HEK293 (cell line): ENCODE data around the gene IL1B.

Experiments
- ATF2 ChIP-seq: fragments of 450-650 bp; formaldehyde crosslinking; IDR thresholded peaks from 2 replicates; pipeline ENCODE4 v1.5.1; 2016; ENCODE audit warnings: missing biosample characterization, missing genetic modification characterization, low read depth
- KLF1 ChIP-seq: fragments of 450-650 bp; formaldehyde crosslinking; IDR thresholded peaks from 2 replicates; pipeline ENCODE4 v1.5.1; 2016; ENCODE audit warnings: missing biosample characterization, missing genetic modification characterization
- KLF7 ChIP-seq: fragments of 450-650 bp; formaldehyde crosslinking; IDR thresholded peaks from 2 replicates; pipeline ENCODE4 v1.5.1; 2016; ENCODE audit warnings: missing biosample characterization, missing genetic modification characterization, borderline replicate concordance
- KLF8 ChIP-seq: fragments of 450-650 bp; formaldehyde crosslinking; IDR thresholded peaks from 2 replicates; pipeline ENCODE4 v1.5.1; 2016; ENCODE audit warnings: missing biosample characterization, missing genetic modification characterization
- PBX3 ChIP-seq: sonication (generic); formaldehyde crosslinking; IDR thresholded peaks from 2 replicates; pipeline ENCODE4 v1.8.1; 2022; ENCODE audit warnings: mild to moderate bottlenecking, moderate library complexity, missing genetic modification reagents
- SP7 ChIP-seq: fragments of 450-650 bp; formaldehyde crosslinking; IDR thresholded peaks from 2 replicates; pipeline ENCODE4 v1.5.1; 2016; ENCODE audit warnings: missing biosample characterization, missing genetic modification characterization
- TRIM28 ChIP-seq: IDR thresholded peaks from 2 replicates; pipeline ENCODE4 v1.6.1; 2011; ENCODE audit warnings: low read length, control low read depth, borderline replicate concordance
- YY2 ChIP-seq: fragments of 450-650 bp; formaldehyde crosslinking; IDR thresholded peaks from 2 replicates; pipeline ENCODE4 v1.5.1; 2016; ENCODE audit warnings: missing biosample characterization, missing genetic modification characterization
- ZBTB10 ChIP-seq: fragments of 450-650 bp; formaldehyde crosslinking; IDR thresholded peaks from 2 replicates; pipeline ENCODE4 v1.5.1; 2016; ENCODE audit warnings: missing biosample characterization, missing genetic modification characterization
- ZBTB20 ChIP-seq: fragments of 450-650 bp; formaldehyde crosslinking; IDR thresholded peaks from 2 replicates; pipeline ENCODE4 v1.5.1; 2016; ENCODE audit warnings: missing biosample characterization, missing genetic modification characterization
- ZFP3 ChIP-seq: fragments of 450-650 bp; formaldehyde crosslinking; IDR thresholded peaks from 2 replicates; pipeline ENCODE4 v1.5.1; 2016; ENCODE audit warnings: low read depth, missing biosample characterization, missing genetic modification characterization
- ZNF18 ChIP-seq: fragments of 450-650 bp; formaldehyde crosslinking; IDR thresholded peaks from 2 replicates; pipeline ENCODE4 v1.5.1; 2016; ENCODE audit warnings: missing biosample characterization, missing genetic modification characterization
- ZNF19 ChIP-seq: fragments of 450-650 bp; formaldehyde crosslinking; IDR thresholded peaks from 2 replicates; pipeline ENCODE4; 2016; ENCODE audit warnings: missing biosample characterization, missing genetic modification characterization, low read depth
- ZNF214 ChIP-seq: fragments of 450-650 bp; formaldehyde crosslinking; IDR thresholded peaks from 2 replicates; pipeline ENCODE4 v1.5.1; 2017; ENCODE audit warnings: missing biosample characterization, mild to moderate bottlenecking, missing genetic modification characterization, borderline replicate concordance
- ZNF24 ChIP-seq: fragments of 450-650 bp; formaldehyde crosslinking; IDR thresholded peaks from 2 replicates; pipeline ENCODE4 v1.5.1; 2016; ENCODE audit warnings: missing biosample characterization, missing genetic modification characterization
- ZNF26 ChIP-seq: fragments of 450-650 bp; formaldehyde crosslinking; IDR thresholded peaks from 2 replicates; pipeline ENCODE4 v1.5.1; 2016; ENCODE audit warnings: missing biosample characterization, missing genetic modification characterization
- ZNF266 ChIP-seq: fragments of 450-650 bp; formaldehyde crosslinking; IDR thresholded peaks from 2 replicates; pipeline ENCODE4 v1.5.1; 2016; ENCODE audit warnings: missing biosample characterization, missing genetic modification characterization, low read depth
- ZNF324 ChIP-seq: fragments of 450-650 bp; formaldehyde crosslinking; IDR thresholded peaks from 2 replicates; pipeline ENCODE4 v1.5.1; 2016; ENCODE audit warnings: missing biosample characterization, missing genetic modification characterization
- ZNF362 ChIP-seq: fragments of 450-650 bp; formaldehyde crosslinking; IDR thresholded peaks from 2 replicates; pipeline ENCODE4 v1.5.1; 2016; ENCODE audit warnings: missing biosample characterization, missing genetic modification characterization
- ZNF449 ChIP-seq: fragments of 450-650 bp; formaldehyde crosslinking; IDR thresholded peaks from 2 replicates; pipeline ENCODE4 v1.5.1; 2017; ENCODE audit warnings: missing biosample characterization, mild to moderate bottlenecking, missing genetic modification characterization, moderate library complexity
- ZNF558 ChIP-seq: fragments of 450-650 bp; formaldehyde crosslinking; IDR thresholded peaks from 2 replicates; pipeline ENCODE4 v1.5.1; 2016; ENCODE audit warnings: missing biosample characterization, missing genetic modification characterization
- ZNF561 ChIP-seq: fragments of 450-650 bp; IDR thresholded peaks from 2 replicates; pipeline ENCODE4 v1.5.1; 2018; ENCODE audit warnings: missing biosample characterization, missing genetic modification characterization, borderline replicate concordance
- ZNF571 ChIP-seq: fragments of 450-650 bp; formaldehyde crosslinking; IDR thresholded peaks from 2 replicates; pipeline ENCODE4 v1.5.0; 2017; ENCODE audit warnings: missing biosample characterization, missing genetic modification characterization
- ZNF596 ChIP-seq: fragments of 450-650 bp; IDR thresholded peaks from 2 replicates; pipeline ENCODE4 v1.5.0; 2018; ENCODE audit warnings: missing biosample characterization, mild to moderate bottlenecking, missing genetic modification characterization, moderate library complexity
- ZNF600 ChIP-seq: fragments of 450-650 bp; formaldehyde crosslinking; IDR thresholded peaks from 2 replicates; pipeline ENCODE4 v1.5.1; 2016; ENCODE audit warnings: missing biosample characterization, missing genetic modification characterization
- ZNF621 ChIP-seq: fragments of 450-650 bp; formaldehyde crosslinking; IDR thresholded peaks from 2 replicates; pipeline ENCODE4 v1.5.1; 2017; ENCODE audit warnings: missing biosample characterization, missing genetic modification characterization
- ZNF843 ChIP-seq: fragments of 450-650 bp; formaldehyde crosslinking; IDR thresholded peaks from 2 replicates; pipeline ENCODE4 v1.5.1; 2016; ENCODE audit warnings: missing biosample characterization, missing genetic modification characterization
- ZXDB ChIP-seq: fragments of 450-650 bp; formaldehyde crosslinking; IDR thresholded peaks from 2 replicates; pipeline ENCODE4 v1.5.1; 2016; ENCODE audit warnings: missing biosample characterization, missing genetic modification characterization

IL1B gene

GRCh38 chr2:112869258-112869842 is 32.8 kb upstream of the IL1B start (continued):
- TF ChIP-seq ZXDB (tag by site-specific recombination) (peak; percentile 83), YY2 (tag by site-specific recombination) (no peak), ZNF561 (tag by site-specific recombination) (peak; percentile 90), ZNF843 (peak; percentile 98), ZNF449 (tag by site-specific recombination) (peak; percentile 57; the same call in 1 of the 2 replicates), ZNF18 (tag by site-specific recombination) (peak; percentile 74), ZFP3 (tag by site-specific recombination) (no peak), ZNF266 (tag by site-specific recombination) (no peak), ZNF362 (tag by site-specific recombination) (peak; percentile 56; the same call in 1 of the 2 replicates), ZNF571 (tag by site-specific recombination) (no peak), ZNF24 (tag by site-specific recombination) (peak; percentile 84), ZNF19 (tag by site-specific recombination) (0 out of 2 replicates have a peak, but pooled peaks have one; percentile 62), ZNF600 (tag by site-specific recombination) (no peak), ZNF324 (tag by site-specific recombination) (no peak; the same call in 1 of the 2 replicates), ATF2 (tag by site-specific recombination) (0 out of 2 replicates have a peak, but pooled peaks have one; percentile 7), ZNF558 (tag by site-specific recombination) (peak; percentile 87), KLF7 (tag by site-specific recombination) (peak; percentile 99), KLF1 (peak; percentile 97), ZNF621 (peak; percentile 52; the same call in 1 of the 2 replicates), ZBTB10 (tag by site-specific recombination) (peak; percentile 39; the same call in 1 of the 2 replicates), ZNF26 (tag by site-specific recombination) (no peak), SP7 (peak; percentile 95), TRIM28 (peak; percentile 44; the same call in 1 of the 2 replicates), KLF8 (peak; percentile 65; the same call in 1 of the 2 replicates), ZNF214 (peak; percentile 47; the same call in 1 of the 2 replicates), ZNF596 (tag by site-specific recombination) (no peak), ZBTB20 (tag by site-specific recombination) (0 out of 2 replicates have a peak, but pooled peaks have one; percentile 9), PBX3 (CRISPR knock-in tag) (no peak)
